GM23248 (cell line): ENCODE results near the gene PCGF5.

Experiments
- EZH2 ChIP-seq: fragments of 200-600 bp; sonication (generic); IDR thresholded peaks from 2 replicates; pipeline ENCODE4 v1.6.1; 2018; ENCODE audit warnings: antibody characterized with exemption, mild to moderate bottlenecking; ENCODE audit not compliant: insufficient read depth, poor library complexity, severe bottlenecking
- EZH2phosphoT487 ChIP-seq: fragments of 200-600 bp; sonication (generic); IDR thresholded peaks from 2 replicates; pipeline ENCODE4 v1.6.1; 2018; ENCODE audit warnings: antibody characterized with exemption, moderate library complexity, mild to moderate bottlenecking, low read depth; ENCODE audit not compliant: insufficient read depth

DNA sequence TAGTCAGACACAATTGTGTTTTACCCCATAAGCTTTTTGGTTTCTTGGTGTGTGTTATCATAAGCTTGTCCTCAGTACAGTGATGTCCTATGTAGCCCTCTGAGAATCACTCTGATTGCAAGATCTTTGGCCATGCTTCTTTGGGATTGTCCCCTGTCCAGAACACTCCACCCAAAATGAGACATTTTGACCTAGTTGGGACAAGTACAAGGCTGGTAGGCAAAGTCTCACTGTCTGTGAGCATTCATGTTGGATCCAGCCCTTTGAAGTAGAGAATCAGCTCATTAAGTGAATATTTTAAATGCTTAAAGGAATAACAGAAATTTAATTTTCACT, 28.9 kb upstream of the PCGF5 start:
- TF ChIP-seq EZH2phosphoT487 (no peak), EZH2 (no peak)
